NAMALWA (cell line): ENCODE data around the gene CNP.
"Not testable (repeated sequence)": the region's sequence is repeated elsewhere in the genome, so short reads cannot be mapped to it uniquely, and the experiment has no call there.

Source experiments
- DNase-seq: peaks from one replicate; pipeline ENCODE4 v3.0.0-alpha.2; 2015; ENCODE audit warnings: low spot score

CNP gene

DNA sequence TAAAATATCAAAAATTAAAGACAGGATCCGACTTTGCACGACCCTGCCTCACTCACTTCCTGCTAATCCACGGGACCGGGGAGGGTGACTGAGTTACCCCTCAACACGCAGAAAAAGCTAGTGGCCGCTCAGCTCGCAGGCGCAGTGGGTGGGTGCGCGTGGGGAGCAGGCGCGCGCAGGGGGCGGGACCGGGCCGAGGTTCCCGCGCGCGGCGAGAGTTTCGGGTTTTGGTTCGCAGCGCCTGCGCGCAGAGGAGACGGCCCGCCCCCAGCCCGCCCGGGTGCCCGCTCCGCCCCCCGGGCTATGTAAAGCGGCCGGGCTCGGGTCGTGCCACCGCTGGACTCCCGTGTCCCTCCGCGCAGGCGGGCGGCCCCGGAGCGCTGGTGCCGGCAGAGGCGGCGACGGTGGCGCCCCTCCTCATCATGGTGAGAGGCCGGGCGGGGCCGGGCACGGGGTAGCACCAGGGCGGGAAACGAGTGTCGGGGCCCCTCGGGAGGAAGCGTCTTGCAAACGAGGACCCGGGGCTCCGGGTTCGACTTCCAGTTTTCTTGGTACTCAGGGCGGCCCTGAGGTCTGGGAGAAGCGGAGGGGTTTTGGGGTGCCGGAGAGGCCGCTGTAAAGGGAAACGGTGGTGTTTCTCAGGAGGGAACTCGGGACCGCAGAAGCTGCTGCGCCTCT is at the start of gene CNP:
TSS of gene CNP (plus strand) at position 333 of the 678 bp plus-strand sequence. CDS start at position 423, 90 bp downstream.
- DNase-seq, result peak; percentile 89

DNA sequence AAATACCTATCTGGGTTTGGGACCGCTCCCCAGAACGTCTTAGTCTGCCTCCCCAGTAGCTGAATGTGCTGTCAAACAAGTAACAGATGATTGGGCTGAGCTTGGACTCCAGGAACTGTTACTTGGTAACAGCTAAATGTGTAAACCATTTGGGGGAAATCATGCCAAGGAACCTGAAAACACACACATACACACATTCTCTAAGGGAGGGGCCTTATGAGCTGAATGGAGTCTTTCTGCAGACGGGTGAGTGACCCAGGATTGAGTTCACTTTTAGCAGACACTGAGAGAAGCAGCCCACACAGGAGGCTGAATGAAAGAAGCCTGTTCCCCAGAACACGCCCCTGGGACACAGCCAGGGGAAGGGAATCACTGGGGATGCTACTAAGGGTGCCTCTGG is 49.4 kb upstream of the CNP start:
- DNase-seq, result peak; percentile 30

DNA sequence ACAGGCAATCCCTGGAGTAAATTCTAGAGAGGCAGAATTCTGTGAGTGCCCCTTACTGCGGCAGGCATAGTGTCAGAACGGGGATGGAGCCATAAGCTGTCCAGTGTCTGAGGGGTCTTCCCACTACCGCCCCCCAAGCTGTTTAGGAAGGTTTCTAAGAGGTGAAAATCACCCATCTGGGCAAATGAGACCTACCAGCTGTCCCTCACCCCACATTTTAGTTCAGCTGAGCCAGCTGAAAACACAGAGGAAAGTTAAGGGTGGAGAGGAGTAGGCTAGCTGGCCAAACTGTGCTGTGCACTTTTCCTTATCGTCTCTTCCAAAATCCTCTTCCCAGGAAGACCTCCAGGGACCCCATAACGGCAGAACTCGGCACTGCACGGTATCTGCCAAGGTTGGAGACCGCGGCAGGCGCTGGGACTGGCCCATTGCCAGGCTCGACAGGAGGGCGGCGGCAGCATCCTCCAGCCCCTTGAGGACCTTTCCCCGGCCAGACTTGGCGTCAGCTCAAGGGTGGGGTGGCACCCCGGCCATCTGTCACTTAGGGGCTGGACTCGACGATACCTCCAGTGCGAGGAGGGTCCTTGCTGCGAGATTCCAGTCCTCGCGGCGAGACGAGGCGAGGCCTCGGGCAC is 48.8 kb upstream of the CNP start:
- DNase-seq, result peak; percentile 65

DNA sequence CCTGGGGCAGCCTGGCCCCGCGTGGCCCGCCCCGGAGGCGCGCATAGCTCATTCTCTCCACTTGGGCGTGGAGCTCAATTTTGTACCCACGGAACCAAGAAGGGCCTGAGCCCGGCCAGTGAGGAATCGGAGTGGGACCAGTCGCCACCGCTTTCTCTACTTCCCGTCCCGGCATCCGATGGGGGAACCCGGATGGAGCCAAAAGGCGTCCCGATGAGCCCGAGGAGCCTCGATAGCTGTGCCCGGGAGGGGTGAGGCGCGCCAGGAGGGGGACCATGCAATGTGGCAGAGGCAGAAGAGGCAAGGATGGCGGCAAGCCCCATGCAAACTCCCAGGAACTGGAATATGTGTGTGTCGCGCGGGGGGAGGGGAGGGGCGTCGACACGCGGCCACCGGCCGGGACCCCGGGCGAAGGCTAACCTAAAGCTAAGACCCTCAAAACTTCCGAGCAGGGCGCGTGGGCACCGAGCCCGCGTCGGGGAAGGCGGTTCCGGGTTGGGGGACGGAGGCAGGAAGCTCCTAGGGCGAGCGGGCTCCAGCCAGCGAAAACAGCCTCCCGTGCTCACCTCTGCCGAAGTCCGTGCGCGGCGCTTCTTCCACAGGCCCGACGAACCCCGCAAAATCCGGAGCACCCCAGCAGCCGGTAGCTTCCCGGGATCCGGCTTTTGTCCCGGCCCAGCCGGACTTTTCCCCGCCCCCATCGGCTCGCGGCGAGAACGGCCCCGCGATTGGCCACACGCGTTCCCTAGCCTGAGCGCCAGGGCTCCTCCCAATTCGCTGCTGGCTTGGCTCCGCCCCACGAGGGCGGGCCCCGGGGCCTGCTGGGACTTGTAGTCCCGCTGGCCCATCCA is 48.1 kb upstream of the CNP start, which contains the start of gene ACLY:
TSS of gene ACLY (minus strand) at position 638 of the 851 bp plus-strand sequence. CDS start 5,078 bp downstream, outside the sequence.
- peak; percentile 99 for DNase-seq

DNA sequence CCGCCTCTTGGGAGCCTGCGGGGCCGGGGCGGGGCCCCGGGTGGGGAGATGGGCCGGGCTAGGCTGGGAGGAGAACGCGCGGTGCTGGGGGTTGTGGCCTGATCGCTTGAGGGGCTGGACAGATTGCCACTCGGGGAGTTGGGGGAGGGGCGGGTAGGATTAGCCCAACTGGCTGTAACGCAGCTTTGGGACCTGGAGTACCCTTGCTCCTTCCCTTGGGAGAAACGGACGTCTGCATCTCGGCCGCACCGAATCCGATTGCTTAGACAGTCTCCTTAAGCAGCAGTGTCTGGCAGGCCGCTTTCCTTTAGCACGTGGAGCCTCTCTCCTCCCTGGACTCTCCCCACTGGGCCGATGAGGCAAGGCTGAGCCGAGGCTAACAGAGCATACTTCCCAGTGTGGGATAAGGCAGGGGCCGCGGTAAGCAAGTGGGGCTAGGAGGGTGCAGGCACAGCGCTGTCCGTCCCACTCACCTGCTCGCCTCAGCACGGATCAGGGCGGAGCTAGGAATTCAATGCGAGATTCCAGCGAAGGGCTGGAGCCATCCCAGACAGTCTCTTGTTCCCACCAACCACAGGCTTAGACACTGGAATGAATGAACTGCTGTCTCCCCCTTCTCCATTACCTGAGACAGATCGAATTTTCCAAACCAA is 47.3 kb upstream of the CNP start:
- DNase-seq, result no peak

DNA sequence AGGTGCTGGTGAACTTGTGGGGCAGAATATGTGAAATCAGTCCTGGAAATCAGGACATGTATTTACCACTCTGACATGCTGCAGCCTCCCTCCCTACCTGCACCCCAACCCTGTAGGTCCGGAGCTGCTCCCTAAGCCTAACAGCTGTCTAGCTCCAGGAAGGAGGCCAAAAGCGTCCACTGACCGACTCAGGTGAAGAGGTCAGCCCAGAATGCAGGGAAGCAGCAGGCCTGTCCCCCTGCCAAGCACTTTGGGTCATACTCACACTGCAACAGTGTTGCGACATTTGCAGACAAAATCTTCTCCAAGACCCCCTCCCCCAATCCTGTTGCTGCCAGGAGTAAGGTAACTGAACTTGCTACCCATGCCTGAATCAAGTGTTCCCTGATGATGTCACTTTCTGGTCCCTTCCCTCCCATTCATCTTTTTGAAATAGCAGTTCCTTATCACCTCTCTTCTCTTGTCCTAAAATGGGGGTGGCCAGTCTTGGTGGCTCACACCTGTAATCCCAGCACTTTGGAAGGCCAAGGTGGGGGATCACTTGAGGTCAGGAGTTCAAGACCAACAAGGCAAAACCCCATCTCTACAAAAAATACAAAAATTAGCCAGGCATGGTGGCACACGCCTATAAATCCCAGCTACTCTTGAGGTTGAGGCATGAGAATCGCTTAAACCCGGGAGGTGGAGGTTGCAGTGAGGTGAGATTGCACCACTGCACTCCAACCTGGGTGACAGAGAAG is 46.6 kb upstream of the CNP start:
- no peak for DNase-seq

DNA sequence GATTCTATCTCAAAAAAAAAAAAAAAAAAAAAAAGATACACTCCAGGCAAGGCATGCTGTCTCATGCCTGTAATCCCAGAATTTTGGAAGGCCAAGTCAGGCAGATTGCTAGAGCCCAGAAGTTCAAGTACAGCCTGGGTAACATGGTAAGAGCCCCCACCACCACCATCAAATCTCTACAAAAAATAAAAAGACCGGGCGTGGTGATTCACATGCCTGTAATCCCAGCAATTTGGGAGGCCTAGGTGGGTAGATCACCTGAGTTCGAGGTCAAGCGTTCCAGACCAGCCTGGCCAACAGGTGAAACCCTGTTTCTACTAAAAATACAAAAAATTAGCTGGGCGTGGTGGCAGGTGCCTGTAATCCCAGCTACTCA is 46.0 kb upstream of the CNP start:
- no peak for DNase-seq

DNA sequence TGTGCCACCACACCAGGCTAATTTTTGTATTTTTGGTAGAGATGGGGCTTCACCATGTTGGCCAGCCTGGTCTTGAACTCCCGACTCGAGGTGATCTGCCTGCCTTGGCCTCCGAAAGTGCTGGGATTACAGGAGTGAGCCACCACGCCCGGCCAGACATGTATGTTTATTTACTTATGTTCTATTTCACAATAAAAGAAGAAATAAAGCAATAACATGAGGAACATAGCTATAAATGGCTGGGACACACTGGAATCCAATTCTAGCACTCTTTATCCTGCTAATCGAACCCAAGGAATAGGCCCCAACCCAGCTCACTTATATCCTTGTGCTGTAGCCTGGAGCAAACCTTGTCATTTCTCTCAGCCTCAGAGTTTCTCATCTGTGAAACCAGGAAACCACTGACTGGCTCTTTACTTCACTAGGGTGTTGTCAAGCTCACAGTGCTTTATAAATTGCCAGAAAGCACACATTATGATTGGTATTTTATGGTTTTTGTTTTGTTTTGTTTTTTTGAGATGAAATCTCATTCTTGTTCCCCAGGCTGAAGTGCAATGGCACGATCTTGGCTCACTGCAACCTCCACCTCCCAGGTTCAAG is 40.5 kb upstream of the CNP start:
- no peak for DNase-seq

DNA sequence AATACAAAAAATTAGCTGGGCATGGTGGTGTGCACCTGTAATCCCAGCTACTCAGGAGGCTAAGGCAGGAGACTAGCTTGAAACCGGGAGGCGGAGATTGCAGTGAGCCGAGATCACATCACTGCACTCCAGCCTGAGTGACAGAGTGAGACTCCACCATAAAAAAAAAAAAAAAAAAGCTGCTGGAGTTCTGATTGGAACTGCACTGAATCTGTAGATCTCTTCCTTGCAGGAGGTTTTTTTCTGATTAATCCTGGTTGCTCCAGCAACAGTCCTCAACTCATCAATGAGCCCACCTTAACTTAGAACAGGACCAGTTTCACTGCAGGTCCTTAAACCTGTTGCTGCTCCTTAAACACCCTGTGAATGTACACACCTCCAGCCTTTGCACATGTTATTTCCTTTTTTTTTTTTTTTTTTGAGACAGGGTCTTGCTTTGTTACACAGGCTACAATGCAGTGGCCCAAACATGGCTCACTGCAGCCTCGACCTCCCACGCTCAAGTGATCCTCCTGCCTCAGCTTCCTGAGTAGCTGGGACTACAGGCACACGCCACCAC is 37.8 kb upstream of the CNP start:
- no peak for DNase-seq

DNA sequence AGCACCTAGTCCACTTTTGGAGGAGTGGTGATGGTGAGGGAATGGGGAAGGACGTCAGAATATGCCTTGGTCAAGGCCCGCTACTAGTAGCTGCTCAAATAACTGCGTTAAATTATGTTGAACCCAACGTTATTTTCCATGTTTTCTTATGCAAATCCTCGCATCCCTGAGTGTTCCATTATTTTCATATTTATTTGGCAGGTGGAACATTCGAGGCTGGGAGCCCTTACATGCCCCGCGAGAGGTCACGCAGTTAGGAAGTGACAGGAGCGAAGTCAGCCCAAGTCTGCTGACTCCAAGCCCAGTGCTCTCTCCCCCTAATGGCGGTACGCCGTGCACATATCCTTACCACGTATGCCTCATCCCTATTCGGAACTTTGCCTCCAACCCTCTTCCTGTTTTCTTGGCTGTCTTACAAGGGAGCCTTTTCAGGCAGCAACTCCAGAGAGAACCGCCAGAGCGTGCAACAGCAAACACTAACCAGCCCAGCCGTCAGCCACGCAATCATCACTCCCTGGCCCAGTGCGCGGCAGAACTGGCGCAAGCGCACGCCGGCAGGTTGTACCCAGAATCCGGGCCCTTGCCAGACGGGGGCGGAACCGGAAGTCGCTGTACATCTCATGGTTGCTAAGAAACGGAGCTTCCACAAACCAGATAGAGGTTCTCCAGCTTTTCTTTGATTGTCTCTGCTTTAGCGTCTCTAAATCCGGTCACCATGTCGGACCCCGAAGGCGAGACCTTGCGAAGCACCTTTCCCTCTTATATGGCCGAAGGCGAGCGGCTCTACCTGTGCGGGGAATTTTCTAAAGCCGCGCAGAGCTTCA is 36.4 kb upstream of the CNP start, which contains the start of gene ODAD4:
TSS of gene ODAD4 (plus strand) at position 609 of the 824 bp plus-strand sequence. CDS start at position 716, 107 bp downstream.
- peak; percentile 97 for DNase-seq

DNA sequence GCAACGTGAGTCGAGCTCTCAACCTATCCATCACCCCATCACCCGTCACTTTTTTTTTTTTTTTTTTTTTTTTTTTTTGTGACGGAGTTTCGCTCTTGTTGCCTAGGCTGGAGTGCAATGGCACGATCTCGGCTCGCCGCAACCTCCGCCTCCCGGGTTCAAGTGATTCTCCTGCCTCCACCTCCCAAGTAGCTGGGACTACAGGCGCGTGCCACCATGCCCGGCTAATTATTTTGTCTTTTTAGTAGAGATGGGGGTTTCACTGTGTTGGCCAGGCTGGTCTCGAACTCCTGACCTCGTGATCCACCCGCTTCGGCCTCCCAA is 35.8 kb upstream of the CNP start:
- not testable (repeated sequence) for DNase-seq

DNA sequence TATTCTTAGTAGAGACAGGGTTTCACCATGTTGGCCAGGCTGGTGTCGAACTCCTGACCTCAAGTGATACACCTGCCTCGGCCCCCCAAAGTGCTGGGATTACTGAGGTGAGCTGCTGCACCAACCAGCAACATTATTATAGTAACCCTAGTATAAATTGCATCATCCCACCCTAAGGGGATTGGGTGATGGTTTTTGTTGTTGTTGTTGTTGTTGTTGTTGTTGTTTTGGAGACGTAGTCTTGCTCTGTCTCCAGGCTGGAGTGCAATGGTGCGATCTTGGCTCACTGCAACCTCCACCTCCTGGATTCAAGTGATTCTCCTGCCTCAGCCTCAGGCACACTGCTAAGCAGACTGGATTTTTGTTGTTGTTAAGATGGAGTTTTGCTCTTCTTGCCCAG is 34.9 kb upstream of the CNP start:
- not testable (repeated sequence) for DNase-seq

DNA sequence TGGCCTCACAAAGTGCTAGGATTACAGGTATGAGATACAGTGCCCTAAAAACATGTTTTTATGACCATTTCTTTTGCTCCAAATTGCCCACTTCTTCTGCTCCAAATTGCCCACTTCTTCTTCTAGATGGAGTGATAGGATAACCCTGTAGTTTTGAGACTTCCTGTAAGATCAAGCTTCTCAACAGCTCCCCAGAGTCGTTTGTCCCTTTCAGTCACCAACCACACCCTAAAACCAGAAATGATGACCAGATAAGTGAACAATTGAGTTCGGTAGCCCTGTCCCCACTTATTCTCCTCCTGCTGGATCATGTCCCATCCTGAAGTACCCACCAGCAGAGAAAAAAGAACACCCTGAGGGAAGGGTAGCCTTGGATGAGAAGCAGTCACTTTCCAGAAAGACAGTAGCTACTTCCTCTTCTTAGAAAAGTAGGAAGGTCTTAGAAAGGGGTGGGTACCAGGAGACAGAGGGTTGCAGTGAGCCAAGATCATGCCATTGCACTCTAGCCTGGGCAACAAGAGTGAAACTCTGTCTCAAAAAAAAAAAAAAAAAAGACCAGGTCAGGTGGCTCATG is 33.7 kb upstream of the CNP start:
- peak; percentile 28 for DNase-seq

DNA sequence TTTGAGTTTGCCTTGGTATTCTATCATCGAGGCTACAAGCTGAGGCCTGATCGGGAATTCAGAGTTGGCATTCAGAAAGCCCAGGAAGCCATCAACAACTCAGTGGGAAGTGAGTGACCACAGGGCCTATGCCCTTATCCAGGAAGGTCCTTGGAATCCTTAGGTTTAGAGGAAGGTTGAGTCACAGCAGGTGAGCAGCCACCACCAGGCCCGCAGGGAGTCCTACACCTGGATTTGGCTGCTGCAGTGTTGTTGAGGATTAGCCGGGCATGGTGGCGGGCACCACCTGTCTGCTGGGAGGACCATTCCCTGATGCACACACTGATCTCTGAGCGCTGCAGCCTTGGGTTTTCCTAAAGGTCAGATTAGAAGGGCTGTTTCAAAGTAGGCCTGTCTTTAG is 31.0 kb upstream of the CNP start:
- no peak for DNase-seq

DNA sequence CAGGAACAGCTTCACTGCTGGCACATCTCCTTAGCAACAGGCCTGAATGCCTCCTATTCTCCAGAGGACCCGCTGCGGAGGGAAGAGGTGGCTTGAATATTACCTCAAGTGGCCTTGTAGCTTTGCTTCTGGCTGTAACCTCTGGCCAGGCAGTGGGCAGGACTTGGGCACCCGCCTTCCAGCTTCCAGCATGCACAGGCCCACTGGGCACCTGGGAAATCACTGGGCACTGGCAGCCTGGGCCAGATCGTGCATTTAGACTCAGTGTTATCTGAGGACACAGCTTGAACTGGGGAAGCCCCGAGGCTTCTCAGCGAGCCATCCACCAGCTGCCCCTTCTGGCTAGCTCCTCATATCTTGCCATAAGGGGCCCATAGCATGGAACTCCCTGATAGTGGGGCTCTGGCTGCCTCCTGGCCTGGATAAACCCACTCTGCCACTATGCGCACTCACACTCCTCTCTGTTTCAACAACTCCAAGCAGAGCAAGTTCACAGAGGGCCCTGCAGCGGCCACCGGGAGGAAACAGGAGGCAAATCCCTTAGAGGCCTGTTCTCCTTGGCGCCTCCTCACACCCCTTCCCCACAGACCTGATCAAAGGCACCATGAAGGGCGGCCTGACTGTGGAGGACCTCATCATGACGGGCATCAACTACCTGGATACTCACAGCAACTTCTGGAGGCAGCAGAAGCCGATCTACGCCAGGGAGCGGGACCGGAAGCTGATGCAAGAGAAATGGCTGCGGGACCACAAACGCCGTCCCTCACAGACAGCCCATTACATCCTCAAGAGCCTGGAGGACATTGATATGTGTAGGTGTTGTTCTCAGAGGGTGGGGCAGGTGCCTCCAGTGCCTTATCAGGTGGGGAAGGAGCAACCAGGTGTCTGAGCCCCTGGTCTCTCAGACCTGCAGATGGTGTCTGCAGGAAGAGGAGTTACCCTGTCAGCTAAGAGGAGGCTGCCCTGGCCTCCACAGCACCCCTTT is 28.3 kb upstream of the CNP start:
- no peak for DNase-seq

DNA sequence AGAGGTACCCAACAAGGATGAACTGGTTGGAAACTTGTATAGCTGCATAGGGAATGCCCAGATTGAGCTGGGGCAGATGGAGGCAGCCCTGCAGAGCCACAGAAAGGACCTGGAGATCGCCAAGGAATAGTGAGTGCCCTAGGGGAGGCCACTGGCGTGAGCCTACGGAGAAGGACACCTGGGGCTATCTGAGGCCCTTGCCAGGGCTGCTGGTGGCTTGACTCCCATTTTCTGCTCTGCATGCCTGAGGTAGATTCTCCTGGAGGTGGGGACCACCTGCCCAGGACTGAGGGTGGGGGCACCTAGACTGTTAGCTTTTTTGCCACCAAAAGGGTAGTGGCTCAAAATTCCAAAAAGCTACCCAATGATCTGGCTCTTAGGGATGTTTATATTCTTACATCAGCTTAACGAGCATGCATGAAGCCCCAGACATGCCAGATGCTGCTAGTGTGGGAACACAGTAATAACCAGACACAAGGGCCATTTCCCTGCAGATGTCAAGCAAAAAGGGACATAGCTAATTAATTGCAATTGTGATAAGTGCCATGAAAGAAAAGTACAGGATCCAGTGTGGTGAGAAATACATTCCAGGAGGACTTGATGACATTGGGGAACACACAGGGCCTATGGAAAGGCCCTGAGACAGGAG is 27.4 kb upstream of the CNP start:
- DNase-seq, result no peak

DNA sequence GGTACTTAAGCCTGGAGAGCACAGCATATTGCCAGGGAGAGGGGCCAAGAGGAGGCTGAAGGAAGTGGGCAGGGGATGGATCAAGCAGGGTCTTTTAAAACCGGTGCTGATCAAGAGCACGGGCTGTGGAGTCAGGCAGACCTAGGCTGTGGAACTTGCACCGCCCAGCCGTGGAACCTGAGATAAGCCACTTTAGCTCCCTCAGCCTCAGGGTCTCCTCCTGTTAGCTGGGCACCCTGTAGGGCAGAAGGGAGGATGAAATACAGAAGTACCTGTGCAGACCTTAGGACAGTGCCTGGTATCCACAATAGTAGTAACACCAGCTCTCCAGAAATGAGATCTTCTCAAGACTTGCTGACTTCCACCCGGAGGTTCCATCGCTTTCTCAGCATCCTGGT is 26.9 kb upstream of the CNP start:
- DNase-seq, result no peak

DNA sequence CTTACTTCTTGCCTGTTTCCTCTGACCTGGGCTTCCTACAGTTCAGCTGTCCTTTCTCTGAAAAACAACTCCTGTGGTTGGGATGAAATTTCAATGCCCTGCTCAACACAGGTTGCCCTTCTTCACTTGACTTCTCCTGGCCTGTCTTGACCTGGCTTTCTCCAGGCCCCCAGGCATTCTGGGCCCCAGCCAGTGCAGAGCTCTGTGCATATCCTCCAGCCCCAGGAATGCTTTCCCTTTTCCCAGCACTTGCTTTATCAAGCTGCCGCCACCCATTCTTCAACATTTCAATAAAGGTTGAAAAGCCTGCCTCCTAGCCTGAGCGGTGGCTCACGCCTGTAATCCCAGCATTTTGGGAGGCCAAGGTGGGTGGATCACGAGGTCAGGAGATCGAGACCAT is 25.4 kb upstream of the CNP start:
- no peak for DNase-seq
